CD4-positive, alpha-beta T cell treated with Interferon alpha-2 for 1 hour (primary cell): ENCODE data around the gene RAB36.

ENCODE experiments used
- DNase-seq, 2 donors: peaks; one replicate each; pipeline ENCODE4 v3.0.0-alpha.2; 2020 to 2022

RAB36 gene

GRCh38 chr22:23108249-23109078 lies 36.8 kb upstream of the RAB36 start:
- no peak for DNase-seq

DNA sequence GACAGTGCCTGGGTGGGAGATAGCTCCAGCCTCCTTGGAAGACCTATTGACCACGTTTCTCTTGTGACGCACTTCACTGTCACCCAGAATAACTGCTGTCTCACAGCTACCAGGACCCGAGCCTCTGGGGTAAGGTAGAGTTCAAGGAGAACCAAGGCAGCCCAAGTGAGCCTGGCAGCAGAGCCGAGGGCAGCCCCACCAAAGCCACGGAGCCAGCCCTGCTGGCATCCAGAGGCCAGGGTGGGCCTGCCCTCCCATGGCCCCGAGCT lies 36.3 kb upstream of the RAB36 start:
- no peak for DNase-seq

GRCh38 chr22:23109441-23109978 lies 35.8 kb upstream of the RAB36 start:
- DNase-seq: no peak

DNA sequence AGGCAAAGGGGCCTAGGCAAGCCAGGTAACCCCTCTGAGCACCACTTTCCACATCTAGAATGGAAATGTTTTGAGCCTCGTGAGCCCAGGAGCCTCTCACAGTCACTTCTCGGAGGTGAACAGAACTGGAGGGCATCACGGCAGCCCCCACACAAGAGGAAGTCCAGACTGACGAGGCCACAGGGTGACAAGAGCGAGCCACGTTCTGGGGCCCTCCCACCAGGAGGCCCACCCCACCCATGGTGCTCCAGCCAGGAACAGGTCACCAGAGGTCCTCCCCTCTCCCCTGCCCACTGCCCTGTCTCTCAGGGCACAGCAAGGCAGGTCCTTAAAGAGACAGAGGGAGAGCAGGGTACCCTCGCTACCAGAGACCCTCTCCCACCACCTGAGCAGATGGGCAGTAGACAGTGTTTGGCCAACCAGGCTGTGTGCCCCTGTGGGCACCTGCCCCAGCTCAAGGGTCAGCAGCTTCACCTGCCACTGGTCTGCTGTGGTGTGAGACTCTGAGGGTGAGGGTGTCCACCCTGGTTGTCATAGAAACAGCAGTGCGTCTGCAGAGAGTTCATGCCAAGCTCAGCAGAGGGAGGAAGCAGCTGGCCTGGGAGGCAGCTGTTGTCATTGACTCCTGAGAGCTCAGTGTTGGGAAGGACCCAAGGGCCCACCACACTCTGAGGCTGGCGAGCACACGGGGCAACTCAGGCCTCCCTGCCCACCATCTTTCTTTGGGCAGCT lies 34.9 kb upstream of the RAB36 start:
- no peak for DNase-seq

GRCh38 chr22:23110922-23111527 lies 34.3 kb upstream of the RAB36 start:
- no peak for DNase-seq

DNA sequence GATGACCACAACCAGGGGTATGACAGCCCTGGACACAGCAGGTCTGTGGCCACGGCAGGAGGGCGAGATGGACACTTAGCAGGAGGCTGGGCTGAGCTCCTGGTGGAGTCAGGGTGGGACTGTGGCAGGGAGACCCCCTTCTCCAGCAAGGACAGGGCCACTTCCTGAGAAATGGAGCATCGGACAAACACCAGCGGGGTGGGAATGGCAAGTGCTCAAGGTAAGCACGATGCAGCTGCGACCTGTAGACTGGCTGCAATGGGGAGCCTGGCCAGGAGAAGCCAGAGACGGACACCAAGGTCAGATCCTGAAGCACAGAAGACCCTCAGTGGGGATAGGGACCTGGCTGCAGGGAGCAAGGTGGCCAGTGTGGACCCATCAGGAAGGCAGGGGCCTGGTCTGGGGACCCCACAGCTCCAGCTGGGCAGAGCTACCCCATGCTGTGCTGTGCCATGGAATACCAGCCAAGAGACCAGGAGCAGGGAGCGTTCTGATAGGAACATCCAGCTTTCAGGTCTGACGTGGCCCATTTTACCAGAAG lies 32.7 kb upstream of the RAB36 start:
- DNase-seq: no peak

DNA sequence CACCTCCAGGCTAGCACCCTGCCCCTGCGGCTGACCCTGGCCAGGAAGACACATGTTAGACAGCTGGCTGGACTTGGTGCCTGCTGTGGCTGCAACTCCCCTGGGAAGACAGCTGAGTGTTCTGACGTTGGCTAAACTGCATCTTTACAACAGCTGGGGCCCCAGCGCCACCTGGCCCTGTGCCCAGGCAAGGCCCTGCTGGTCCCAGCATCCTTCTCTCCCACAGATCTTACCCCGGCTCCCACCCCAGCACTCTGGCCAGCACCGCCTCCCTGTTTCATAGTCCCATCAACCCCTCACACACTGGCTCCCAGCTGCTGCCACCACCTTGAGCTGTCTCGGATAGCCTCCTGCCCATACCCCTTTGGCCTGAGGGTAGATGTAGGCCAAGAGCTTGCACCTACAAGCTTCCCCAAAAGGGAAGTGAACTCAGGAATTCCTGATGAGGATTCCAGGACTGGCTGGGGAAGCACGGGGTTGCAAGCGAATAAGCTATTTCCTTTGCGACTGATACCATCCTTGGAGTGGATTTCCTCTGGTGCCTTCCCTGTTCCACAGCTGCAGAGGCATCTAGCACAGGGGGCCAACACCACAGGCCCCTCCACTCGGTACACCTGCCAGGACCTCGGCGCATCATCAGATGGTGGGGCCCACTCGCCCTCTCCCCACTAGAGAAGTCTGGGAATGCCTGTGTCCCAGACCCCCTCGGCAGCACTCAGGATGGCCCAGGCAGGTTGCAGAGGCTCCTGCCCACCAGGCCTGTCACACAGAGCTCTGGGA lies 32.0 kb upstream of the RAB36 start:
- no peak for DNase-seq

DNA sequence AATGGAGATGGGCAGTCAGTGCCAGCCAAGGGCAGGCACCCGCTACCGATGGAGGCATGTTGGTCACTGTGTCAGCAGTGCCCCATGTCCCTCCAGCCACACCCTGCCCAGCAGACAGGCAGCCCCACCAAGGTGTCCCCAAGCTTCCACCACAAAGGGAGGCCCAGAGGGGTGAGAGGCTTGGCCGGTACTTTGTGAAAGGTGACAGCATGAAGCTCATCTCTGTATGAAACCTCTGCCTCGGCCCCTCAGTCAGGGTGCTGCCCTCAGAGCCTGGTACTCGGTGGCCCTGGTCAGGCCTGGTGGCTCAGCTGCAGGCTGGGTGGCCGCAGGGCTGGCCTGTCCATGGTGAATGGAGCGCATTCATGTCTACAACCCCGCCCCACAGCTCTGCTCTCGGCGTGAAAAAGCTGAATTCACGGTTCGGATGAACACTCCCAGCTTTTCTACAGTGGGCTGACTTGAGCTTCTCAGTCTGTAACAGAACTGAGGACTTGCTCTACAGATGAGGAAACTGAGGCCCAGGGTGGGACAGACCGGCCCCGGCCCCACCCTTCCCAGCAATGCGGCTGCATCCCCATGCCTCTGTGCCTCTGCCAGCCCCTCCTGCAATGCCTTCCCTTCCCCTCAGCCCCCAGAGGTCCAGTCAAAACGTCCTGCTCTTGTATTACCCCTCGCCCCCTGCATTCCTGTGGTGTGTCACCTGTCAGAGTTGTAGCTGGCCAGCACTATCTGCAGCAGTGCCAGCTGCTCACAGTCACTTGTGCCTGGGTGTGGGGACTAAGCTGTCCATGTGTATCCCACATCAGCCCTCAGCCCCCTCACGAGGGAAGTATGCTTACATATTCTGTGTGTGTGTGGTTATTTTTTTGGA lies 31.2 kb upstream of the RAB36 start:
- DNase-seq: no peak

- no peak for DNase-seq
Measured at GRCh38 chr22:23114721-23115020, 30.6 kb upstream of the RAB36 start.

GRCh38 chr22:23115369-23115768 lies 29.9 kb upstream of the RAB36 start:
- DNase-seq: no peak

- DNase-seq: no peak
Measured at GRCh38 chr22:23115825-23116494, 29.3 kb upstream of the RAB36 start.

- no peak for DNase-seq
Measured at GRCh38 chr22:23116506-23117263, 28.6 kb upstream of the RAB36 start.

DNA sequence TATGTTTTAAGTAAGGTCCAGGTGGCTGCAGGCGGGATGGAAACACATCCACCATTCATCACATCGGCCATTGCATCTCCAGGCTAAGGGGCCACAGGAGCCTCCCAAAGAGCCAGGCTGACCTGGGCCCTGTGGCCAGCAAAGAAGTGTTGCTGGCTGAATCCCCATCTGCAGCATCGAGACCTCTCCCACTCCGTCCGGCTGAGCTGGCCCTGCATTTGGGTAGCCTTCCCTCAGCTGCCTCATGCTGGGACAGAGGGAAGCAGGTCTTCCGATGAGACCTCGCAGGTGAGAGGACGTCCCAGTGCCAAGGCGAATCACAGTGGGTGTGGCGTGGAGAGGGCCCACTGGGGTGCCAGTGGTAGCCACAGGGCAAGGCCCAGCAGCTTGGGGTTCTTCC lies 28.0 kb upstream of the RAB36 start:
- DNase-seq: no peak

DNA sequence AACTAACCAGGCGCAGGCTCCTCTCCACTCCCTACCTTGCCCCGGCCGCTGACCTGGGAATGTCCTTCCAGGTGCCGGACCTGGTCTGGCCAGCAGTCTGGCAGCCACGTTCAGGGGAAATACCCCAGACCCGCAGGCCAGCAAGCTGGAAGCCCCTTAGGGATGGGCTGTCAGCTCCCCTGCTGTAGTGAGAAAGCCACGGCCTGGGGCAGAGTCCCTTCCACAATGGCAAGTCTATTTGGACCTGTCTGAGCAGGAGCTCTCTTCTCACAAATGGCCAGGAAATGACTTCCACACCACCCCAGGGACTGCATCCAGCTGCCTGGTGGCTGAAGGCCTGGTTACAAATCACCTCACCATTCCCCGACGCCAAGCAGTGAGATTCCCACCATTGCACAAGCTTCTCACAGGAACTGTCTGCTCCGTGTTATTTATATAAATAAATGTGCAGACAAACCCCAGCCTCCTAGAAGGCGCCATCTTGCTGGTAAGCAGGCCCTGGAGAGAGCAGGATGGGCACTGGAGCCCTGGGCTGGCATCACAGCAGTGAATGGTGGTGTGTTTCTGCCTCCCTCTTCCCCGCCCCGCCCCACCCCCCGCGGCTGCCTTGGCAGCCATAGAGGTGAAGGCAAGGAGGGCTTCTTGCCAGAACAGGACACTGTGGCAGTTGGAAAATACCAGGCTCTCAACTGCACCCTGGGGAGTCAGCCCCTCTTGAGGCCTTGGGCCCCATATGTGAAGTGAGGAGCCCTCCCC lies 27.2 kb upstream of the RAB36 start:
- no peak for DNase-seq

- no peak for DNase-seq
Measured at GRCh38 chr22:23118647-23119493, 26.4 kb upstream of the RAB36 start.

- peak; percentile 54 to 73 for DNase-seq
Measured at GRCh38 chr22:23119494-23120414, 25.5 kb upstream of the RAB36 start.

DNA sequence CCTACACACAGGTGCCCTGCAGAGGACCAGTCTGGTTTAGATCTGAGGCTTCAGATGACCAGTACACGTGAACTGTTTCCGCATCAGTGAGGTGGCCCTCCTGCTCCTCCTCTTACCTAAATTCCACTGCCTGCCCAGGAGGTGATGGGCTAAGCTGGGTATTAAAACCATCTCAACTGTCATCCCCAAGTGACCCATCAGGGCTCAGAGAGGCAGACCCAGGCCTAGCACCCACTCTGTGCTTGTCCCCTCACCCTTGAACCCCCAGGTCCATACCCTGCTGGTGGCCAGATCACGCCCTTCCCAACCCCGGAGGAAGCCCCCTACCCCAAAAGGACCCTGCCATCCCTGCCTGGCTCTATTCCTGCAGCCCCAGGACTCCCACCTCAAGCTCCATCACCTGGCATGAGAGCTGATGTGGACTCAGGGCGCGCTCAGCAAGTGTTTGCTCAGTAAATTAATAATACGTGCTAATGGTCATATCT lies 24.8 kb upstream of the RAB36 start:
- no peak for DNase-seq

GRCh38 chr22:23121000-23121421 lies 24.3 kb upstream of the RAB36 start:
- no peak for DNase-seq
